Gastroesophageal sphincter (tissue), 4 donors: ENCODE measurements around the gene PEAK1. TPM values are rescaled to one million over a fixed set of nuclear protein-coding genes. Genes with fewer than 3 reads are reported as not detected.

ENCODE experiments used
- ATAC-seq: fragments of 150-250 bp; one replicate; pipeline ENCODE4 v1.9.1; 2016; ENCODE audit warnings: mild to moderate bottlenecking, moderate library complexity
- H3K27ac ChIP-seq, 4 donors: fragments of 200-600 bp; sonication (generic) in 3 of 4; 1 replicate in 3 of 4; 2 replicates in 1 of 4; pipeline ENCODE4 v1.5.1; 2016 to 2019
- H3K27me3 ChIP-seq: fragments of 200-600 bp; sonication (generic); one replicate; pipeline ENCODE4 v1.5.1; 2019
- H3K36me3 ChIP-seq, 2 donors: fragments of 200-600 bp; sonication (generic); one replicate each; pipeline ENCODE4 v1.5.1; 2019; ENCODE audit warnings: control low read depth in 1 of 2
- H3K4me1 ChIP-seq, 3 donors: fragments of 200-600 bp; sonication (generic); 1 replicate in 2 of 3; 2 replicates in 1 of 3; pipeline ENCODE4 v1.5.1; 2016 to 2019; ENCODE audit warnings: control low read depth in 2 of 3
- H3K4me3 ChIP-seq, 2 donors: fragments of 200-600 bp; sonication (generic); one replicate each; pipeline ENCODE4 v1.5.1; 2019; ENCODE audit warnings: mild to moderate bottlenecking in 1 of 2, moderate library complexity in 1 of 2
- H3K9me3 ChIP-seq, 3 donors: fragments of 200-600 bp; sonication (generic); one replicate each; pipeline ENCODE4 v1.5.1; 2017 to 2019; ENCODE audit warnings: control low read depth in 2 of 3
- EP300 ChIP-seq: sonication (generic); formaldehyde crosslinking; IDR thresholded peaks from one replicate; pipeline ENCODE4 v1.6.1; 2017; ENCODE audit warnings: antibody characterized with exemption, mild to moderate bottlenecking
- POLR2A ChIP-seq, 2 donors: fragments of 450-650 bp; IDR thresholded peaks; one replicate each; pipeline ENCODE4 v1.6.1; 2017; ENCODE audit warnings: antibody characterized with exemption in 2 of 2, mild to moderate bottlenecking in 2 of 2, moderate library complexity in 1 of 2
- POLR2AphosphoS5 ChIP-seq: sonication (generic); formaldehyde crosslinking; IDR thresholded peaks from one replicate; pipeline ENCODE4 v1.6.1; 2017; ENCODE audit warnings: antibody characterized with exemption
- WGBS, 2 donors: methylation state at CpG; one replicate each; pipeline ENCODE4 v1.1.5; 2018; ENCODE audit warnings: low coverage in 1 of 2; 5-methylcytosine and 5-hydroxymethylcytosine counted together
- total RNA-seq, 4 donors: library from RNA; depleted of rRNA; stranded (reverse); fragments of >200 nt; gene quantifications; one replicate each; pipeline ENCODE4 v1.1.0, GENCODE V29; 2016
- TF ChIP-seq, protein P1 (sequence below), 4 experiments: fragments of 200-600 bp in 2 of 4; fragments of 450-650 bp in 2 of 4; sonication (generic) in 1 of 4; IDR thresholded peaks; one replicate each; pipeline ENCODE4 v1.5.1; 2017 to 2019; ENCODE audit warnings: antibody characterized with exemption in 4 of 4, mild to moderate bottlenecking in 2 of 4, moderate library complexity in 2 of 4

PEAK1 gene
- total RNA-seq, 4 donors from 2014 or later = 59.5 to 170 (median 91.6) TPM

DNA sequence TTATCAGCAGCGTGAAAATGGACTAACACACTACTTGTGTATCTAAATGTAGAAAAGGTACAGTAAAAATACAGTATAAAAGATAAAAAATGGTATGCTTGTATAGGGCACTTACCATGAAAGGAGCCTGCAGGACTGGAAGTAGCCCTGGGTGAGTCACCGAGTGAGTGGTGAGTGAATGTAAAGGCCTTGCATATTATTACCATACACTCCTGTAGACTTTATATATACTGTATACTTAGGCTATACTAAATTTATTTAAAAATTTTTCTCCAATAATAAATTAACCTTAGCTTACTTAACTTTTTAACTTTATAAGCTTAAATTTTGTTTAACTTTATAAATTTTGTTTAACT, 281.8 kb downstream of the PEAK1 start:
- TF ChIP-seq EP300 (no peak), POLR2AphosphoS5 (no peak), POLR2A (IDR thresholded peaks at IDR 0.05) (no peak)
- TF ChIP-seq, protein P1, sequence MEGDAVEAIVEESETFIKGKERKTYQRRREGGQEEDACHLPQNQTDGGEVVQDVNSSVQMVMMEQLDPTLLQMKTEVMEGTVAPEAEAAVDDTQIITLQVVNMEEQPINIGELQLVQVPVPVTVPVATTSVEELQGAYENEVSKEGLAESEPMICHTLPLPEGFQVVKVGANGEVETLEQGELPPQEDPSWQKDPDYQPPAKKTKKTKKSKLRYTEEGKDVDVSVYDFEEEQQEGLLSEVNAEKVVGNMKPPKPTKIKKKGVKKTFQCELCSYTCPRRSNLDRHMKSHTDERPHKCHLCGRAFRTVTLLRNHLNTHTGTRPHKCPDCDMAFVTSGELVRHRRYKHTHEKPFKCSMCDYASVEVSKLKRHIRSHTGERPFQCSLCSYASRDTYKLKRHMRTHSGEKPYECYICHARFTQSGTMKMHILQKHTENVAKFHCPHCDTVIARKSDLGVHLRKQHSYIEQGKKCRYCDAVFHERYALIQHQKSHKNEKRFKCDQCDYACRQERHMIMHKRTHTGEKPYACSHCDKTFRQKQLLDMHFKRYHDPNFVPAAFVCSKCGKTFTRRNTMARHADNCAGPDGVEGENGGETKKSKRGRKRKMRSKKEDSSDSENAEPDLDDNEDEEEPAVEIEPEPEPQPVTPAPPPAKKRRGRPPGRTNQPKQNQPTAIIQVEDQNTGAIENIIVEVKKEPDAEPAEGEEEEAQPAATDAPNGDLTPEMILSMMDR (IDR thresholded peaks at IDR 0.05) = no peak
- no peak for ATAC-seq
- Histone ChIP-seq H3K27me3 (no peaks in the 10 kb centered on the region), H3K4me1 (no peaks in the 10 kb centered on the region), H3K36me3 (peaks cover 0 to 52% of the 10 kb centered on the region in 2 donors), H3K9me3 (peaks cover 0 to 21% (median 0%) of the 10 kb centered on the region in 3 donors), H3K27ac (no peak overlapping the region), H3K4me3 (no peak overlapping the region)
- 77 to 100% methylated on average over 2 of the region's 2 CpGs for WGBS, 2 donors

DNA sequence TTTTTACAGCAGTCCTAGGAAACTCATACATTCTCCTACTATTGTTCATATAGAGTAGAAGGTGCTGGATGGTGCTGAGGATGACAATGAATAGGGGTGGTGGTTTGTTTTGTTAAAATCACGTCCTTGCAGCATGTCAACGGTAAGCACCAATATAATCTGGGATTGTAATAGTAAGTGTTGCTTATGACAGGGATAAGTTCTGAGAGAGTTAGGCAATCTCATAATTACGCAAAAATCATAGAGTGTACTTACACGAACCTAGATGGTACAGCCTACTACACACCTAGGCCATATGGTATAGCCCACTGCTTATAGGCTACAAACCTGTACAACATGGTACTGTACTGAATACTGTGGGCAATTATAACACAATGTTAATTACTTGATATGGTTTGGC, 284.7 kb downstream of the PEAK1 start:
- Histone ChIP-seq H3K4me3 (no peak overlapping the region), H3K27me3 (no peaks in the 10 kb centered on the region), H3K4me1 (no peaks in the 10 kb centered on the region), H3K36me3 (peaks cover 0 to 54% of the 10 kb centered on the region in 2 donors), H3K9me3 (peaks cover 0 to 1% (median 0%) of the 10 kb centered on the region in 3 donors), H3K27ac (no peak overlapping the region)
- TF ChIP-seq POLR2AphosphoS5 (no peak), POLR2A (IDR thresholded peaks at IDR 0.05) (no peak), EP300 (no peak)
- TF ChIP-seq, protein P1 (IDR thresholded peaks at IDR 0.05) = no peak
- WGBS, 2 donors = 86 to 90% methylated on average over 2 to 4 of the region's 4 CpGs
- ATAC-seq = no peak

DNA sequence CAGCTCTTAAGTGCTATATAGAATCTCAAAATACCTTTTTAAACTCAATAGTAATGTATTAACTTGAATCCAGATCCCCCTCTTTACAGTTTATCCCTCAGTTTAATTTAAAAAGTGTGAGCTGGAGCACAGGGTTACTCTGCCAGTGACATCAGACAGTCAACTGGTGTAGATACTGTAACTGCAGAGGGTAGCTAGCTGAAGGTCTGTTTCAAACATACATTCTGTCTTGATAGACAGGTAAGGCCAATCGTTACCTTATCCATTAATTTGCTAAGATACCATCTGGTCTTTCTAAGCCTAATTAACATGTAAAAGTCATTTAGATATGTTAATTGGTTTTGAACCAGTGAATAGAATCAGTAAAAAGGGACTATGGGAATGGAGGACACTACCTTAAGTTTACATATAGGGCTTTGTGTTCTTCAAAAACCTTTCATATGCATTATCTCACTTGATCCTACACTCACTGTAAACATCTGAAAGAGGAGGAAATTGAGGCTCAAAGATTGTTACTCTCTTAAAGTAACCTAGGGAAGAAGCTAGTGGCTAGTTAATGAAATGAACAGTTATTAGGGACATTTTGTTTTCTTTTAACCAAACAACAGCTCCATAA, 289.5 kb downstream of the PEAK1 start:
- Histone ChIP-seq H3K27me3 (no peaks in the 10 kb centered on the region), H3K27ac (no peak overlapping the region), H3K4me1 (no peaks in the 10 kb centered on the region), H3K4me3 (no peak overlapping the region), H3K36me3 (peaks cover 0 to 42% of the 10 kb centered on the region in 2 donors), H3K9me3 (no peaks in the 10 kb centered on the region)
- TF ChIP-seq POLR2AphosphoS5 (no peak), EP300 (no peak), POLR2A (IDR thresholded peaks at IDR 0.05) (no peak)
- TF ChIP-seq, protein P1 (IDR thresholded peaks at IDR 0.05) = no peak
- 100% methylated on average over 1 of the region's 1 CpG for whole genome bisulfite sequencing, 2 donors
- ATAC-seq = no peak

DNA sequence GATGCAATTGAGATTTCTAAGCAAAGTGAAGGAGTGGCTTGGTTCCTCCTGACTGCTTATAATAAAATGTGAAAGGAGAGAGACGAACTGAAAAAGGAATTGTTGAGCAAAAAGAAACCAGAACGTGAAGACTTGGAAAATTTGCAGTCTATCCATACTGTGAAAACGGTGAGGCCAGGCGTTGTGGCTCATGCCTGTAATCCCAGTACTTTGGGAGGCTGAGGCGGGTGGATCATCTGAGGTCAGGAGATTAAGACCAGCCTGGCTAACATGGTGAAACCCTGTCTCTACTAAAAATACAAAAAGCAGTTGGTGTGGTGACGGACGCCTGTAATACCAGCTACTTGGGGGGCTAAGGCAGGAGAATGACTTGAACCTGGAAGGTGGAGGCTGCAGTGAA, 292.3 kb downstream of the PEAK1 start:
- TF ChIP-seq POLR2AphosphoS5 = no peak
- TF ChIP-seq, protein P1 (IDR thresholded peaks at IDR 0.05) = no peak
- no peak for TF ChIP-seq POLR2A (IDR thresholded peaks at IDR 0.05)
- TF ChIP-seq EP300 = no peak
- H3K4me1 ChIP-seq = no peaks in the 10 kb centered on the region
- no peaks in the 10 kb centered on the region for H3K9me3 ChIP-seq
- 85 to 88% methylated on average over 6 to 7 of the region's 7 CpGs for WGBS, 2 donors
- no peak for ATAC-seq
- H3K27ac ChIP-seq = no peak overlapping the region
- peaks cover 0 to 19% of the 10 kb centered on the region in 2 donors for H3K36me3 ChIP-seq
- no peaks in the 10 kb centered on the region for H3K27me3 ChIP-seq
- no peak overlapping the region for H3K4me3 ChIP-seq
